Measurements from ENCODE around the gene CCDC28A.
"Not testable (repeated sequence)": the region's sequence is repeated elsewhere in the genome, so short reads cannot be mapped to it uniquely, and the experiment has no call there.

CCDC28A gene

DNA sequence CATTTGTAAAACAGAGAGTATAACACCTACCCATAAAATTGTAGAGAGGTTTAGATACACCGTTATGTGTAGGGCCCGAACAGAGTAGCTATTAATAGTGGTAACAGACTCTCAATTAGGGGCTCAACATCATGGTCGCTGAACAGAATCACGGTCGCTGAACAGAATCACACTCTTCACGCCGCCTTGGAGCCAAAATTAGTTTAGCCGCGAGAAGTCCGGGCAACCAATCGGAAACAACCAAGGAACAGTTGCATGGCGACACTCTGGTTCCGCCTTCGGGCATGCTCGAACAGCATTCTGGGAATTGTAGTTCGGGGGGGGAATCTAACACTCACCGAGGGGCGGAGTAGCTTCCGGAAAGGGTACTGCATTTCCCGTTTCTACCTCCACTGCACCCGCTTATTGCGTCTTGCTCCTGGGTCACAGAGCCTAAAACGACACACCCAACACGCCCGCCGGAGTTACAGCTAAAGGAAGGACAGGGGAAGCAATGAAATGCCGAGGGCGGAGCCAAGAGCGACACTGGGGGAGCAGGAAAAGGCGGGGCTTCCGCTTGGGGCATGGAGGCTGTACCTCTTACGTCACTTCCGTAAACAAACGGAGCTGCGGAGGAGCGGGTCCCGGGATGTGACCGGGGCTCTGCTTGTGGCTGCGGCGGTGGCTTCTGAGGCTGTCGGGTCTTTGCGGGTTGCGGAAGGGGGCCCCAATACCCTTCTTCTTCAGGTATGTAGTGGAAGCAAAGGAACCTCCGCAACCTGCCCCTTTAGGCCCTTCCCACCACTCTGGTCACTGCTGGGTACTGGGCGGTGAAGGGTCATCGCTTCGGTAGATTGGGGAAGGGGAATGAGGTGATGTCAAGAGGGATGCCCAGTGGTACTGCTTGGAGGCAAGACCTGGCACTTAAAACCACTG is at the start of gene CCDC28A:
Gene CCDC28A (plus strand): TSS at position 593 of the 915 bp plus-strand sequence. CDS start 2,352 bp downstream, outside the sequence.
- Histone ChIP-seq H3K9ac (peak within 1 kb of the TSS; percentile 84 to 94 (median 90)), H3K27me3 (no peaks in the 10 kb centered on the region), H3K4me1 (peaks cover 15 to 30% (median 25%) of the 10 kb centered on the region in 10 experiments), H3K27ac (peak within 1 kb of the TSS; percentile 83 to 98 (median 93)), H3K4me3 (peak within 1 kb of the TSS; percentile 70 to 93 (median 88)), H4K20me1 (no peaks in the 10 kb centered on the region), H3K36me3 (peaks cover 0 to 19% (median 0%) of the 10 kb centered on the region in 11 experiments; a peak in 8 of 22 replicates), H3K4me2 (peak within 1 kb of the TSS; percentile 84 to 97 (median 90)), H3K9me3 (replicated peaks in 1 of 11) (no peaks in the 10 kb centered on the region)
- no peak for TF ChIP-seq Cebpa-rat (IDR thresholded peaks at IDR 0.05)

DNA sequence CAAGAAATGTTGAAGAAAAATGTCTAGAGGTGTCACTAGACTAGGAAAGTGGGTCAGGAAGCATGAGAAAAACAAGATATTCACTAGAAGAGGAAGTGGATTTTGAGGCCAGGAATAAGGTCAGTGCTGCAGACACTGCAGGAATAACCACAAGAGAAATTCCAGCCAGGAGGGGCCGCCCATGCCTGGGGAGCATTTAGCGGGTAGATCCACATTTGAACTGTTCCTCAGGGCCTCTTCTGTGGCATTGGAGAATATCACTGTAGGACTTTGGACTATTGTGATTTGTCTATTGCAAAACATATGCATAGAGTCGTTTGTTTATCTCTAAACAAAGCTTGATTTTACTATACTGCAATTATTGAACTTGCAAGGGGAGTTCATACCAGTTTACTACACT is 49.6 kb upstream of the CCDC28A start:
- Histone ChIP-seq H3K36me3 (no peaks in the 10 kb centered on the region), H3K9ac (no peak overlapping the region), H3K4me1 (peaks cover 9 to 59% (median 30%) of the 10 kb centered on the region in 10 experiments), H3K4me2 (peak overlapping the region in 6 of 11 experiments; percentile 1 to 80 (median 56); a peak in 11 of 22 replicates), H3K4me3 (no peak overlapping the region), H3K27me3 (no peaks in the 10 kb centered on the region), H3K27ac (no peak overlapping the region), H3K9me3 (replicated peaks in 1 of 11) (no peaks in the 10 kb centered on the region), H4K20me1 (no peaks in the 10 kb centered on the region; a peak in 1 of 22 replicates)
- no peak for TF ChIP-seq Cebpa-rat (IDR thresholded peaks at IDR 0.05)

DNA sequence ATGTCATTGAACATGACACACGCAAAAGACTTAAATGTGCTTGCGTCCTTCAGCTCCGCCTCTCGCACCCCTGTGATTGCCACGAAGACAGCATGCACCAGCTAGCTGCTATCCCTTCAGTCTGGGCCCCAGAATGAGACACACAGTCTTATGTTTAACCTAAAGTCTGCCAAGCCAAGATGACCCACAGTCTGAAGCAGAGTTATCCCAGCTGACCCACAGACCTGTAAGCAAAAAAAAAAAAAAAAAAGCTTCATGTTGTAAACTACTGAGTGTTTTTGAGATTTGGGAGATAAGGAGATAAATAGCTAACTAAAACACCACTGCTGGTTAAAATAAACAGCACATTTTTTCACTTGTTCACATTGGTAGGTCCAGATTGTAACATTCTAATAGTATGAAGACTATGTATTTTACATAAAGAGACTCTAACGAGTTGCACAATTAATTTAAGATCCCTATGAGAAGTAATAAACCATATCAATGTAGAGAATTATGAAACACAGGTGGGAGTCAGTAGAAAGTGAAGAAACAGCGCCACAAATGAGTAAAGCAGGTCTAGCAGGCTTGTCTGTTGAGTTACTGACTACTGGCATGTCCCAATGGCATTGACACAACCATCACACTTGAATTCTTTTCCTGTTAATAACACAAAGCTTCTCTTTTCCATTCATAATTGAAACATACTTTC is 47.4 kb upstream of the CCDC28A start:
- H3K9ac ChIP-seq = no peak overlapping the region
- H3K4me1 ChIP-seq = peaks cover 12 to 52% (median 29%) of the 10 kb centered on the region in 10 experiments
- no peak overlapping the region for H3K4me3 ChIP-seq
- TF ChIP-seq Cebpa-rat (IDR thresholded peaks at IDR 0.05) = no peak
- H3K4me2 ChIP-seq = no peak overlapping the region
- H3K36me3 ChIP-seq = no peaks in the 10 kb centered on the region
- H4K20me1 ChIP-seq = no peaks in the 10 kb centered on the region; a peak in 1 of 22 replicates
- H3K27me3 ChIP-seq = no peaks in the 10 kb centered on the region
- H3K9me3 ChIP-seq (replicated peaks in 1 of 11) = peaks cover 0 to 11% (median 7%) of the 10 kb centered on the region in 11 experiments; a peak in 13 of 22 replicates
- no peak overlapping the region for H3K27ac ChIP-seq

GRCh38 chr6:138726757-138727097 is 46.8 kb upstream of the CCDC28A start:
- no peak overlapping the region for H3K27ac ChIP-seq
- no peak for TF ChIP-seq Cebpa-rat (IDR thresholded peaks at IDR 0.05)
- H3K4me2 ChIP-seq = no peak overlapping the region
- H3K9ac ChIP-seq = no peak overlapping the region
- H3K27me3 ChIP-seq = no peaks in the 10 kb centered on the region
- no peak overlapping the region for H3K4me3 ChIP-seq
- H3K36me3 ChIP-seq = no peaks in the 10 kb centered on the region
- H3K4me1 ChIP-seq = peaks cover 12 to 52% (median 29%) of the 10 kb centered on the region in 10 experiments
- H4K20me1 ChIP-seq = no peaks in the 10 kb centered on the region; a peak in 1 of 22 replicates
- peaks cover 0 to 16% (median 10%) of the 10 kb centered on the region in 11 experiments; a peak in 14 of 22 replicates for H3K9me3 ChIP-seq (replicated peaks in 1 of 11)

GRCh38 chr6:138727182-138727581 is 46.4 kb upstream of the CCDC28A start:
- Histone ChIP-seq H4K20me1 (no peaks in the 10 kb centered on the region; a peak in 1 of 22 replicates), H3K4me1 (peaks cover 12 to 51% (median 29%) of the 10 kb centered on the region in 10 experiments), H3K9me3 (replicated peaks in 1 of 11) (peaks cover 0 to 21% (median 13%) of the 10 kb centered on the region in 11 experiments; a peak in 19 of 22 replicates), H3K27me3 (no peaks in the 10 kb centered on the region), H3K9ac (no peak overlapping the region), H3K4me3 (no peak overlapping the region), H3K4me2 (peak overlapping the region in 2 of 11 experiments; percentile 20 to 50; a peak in 3 of 22 replicates), H3K27ac (no peak overlapping the region), H3K36me3 (no peaks in the 10 kb centered on the region)
- no peak for TF ChIP-seq Cebpa-rat (IDR thresholded peaks at IDR 0.05)

DNA sequence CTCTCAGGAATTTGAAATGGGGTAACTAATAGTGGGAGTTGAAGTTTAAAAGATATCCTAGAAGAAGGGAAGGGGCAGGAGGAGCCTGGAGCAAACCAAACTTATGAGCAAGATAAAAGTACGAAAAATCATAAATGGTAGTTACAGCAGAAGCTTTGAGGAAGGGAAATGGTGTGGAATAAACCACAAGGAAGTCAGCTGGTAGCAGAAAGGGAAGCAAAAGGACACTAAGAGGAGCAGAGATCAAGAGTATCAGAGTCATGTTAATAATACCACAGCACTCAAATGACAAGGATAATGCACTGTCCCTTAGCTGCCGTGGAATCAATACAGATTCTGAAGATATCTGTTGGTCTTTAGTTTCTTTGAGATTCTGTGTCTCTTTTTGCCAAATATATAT is 44.9 kb upstream of the CCDC28A start:
- Histone ChIP-seq H3K27ac (peak overlapping the region in 1 of 11 experiments; percentile 20; a peak in 1 of 22 replicates), H3K9ac (peak overlapping the region in 1 of 11 experiments; percentile 21; a peak in 1 of 22 replicates), H3K27me3 (no peaks in the 10 kb centered on the region), H3K4me2 (peak overlapping the region; percentile 28 to 74 (median 48); a peak in 21 of 22 replicates), H3K36me3 (no peaks in the 10 kb centered on the region), H3K4me1 (peaks cover 12 to 37% (median 18%) of the 10 kb centered on the region in 10 experiments), H4K20me1 (no peaks in the 10 kb centered on the region), H3K4me3 (no peak overlapping the region), H3K9me3 (replicated peaks in 1 of 11) (peaks cover 0 to 22% (median 14%) of the 10 kb centered on the region in 11 experiments; a peak in 19 of 22 replicates)
- no peak for TF ChIP-seq Cebpa-rat (IDR thresholded peaks at IDR 0.05)

GRCh38 chr6:138730037-138730436 is 43.5 kb upstream of the CCDC28A start:
- not testable (repeated sequence) for H3K27ac ChIP-seq, H3K36me3 ChIP-seq, H3K4me2 ChIP-seq, H4K20me1 ChIP-seq, H3K4me3 ChIP-seq, H3K9ac ChIP-seq, H3K27me3 ChIP-seq
- peaks cover 0 to 22% (median 14%) of the 10 kb centered on the region in 11 experiments; a peak in 19 of 22 replicates for H3K9me3 ChIP-seq (replicated peaks in 1 of 11)
- H3K4me1 ChIP-seq = peaks cover 9 to 26% (median 12%) of the 10 kb centered on the region in 10 experiments

- no peak for TF ChIP-seq Cebpa-rat (IDR thresholded peaks at IDR 0.05)
- Histone ChIP-seq H3K4me1 (peaks cover 0 to 1% (median 0%) of the 10 kb centered on the region in 10 experiments; a peak in 4 of 20 replicates), H3K4me2 (no peak overlapping the region), H3K9ac (no peak overlapping the region), H3K27ac (no peak overlapping the region), H3K9me3 (replicated peaks in 1 of 11) (peaks cover 0 to 22% (median 14%) of the 10 kb centered on the region in 11 experiments; a peak in 19 of 22 replicates), H3K27me3 (no peaks in the 10 kb centered on the region), H3K4me3 (no peak overlapping the region), H4K20me1 (no peaks in the 10 kb centered on the region), H3K36me3 (no peaks in the 10 kb centered on the region)
Measured at GRCh38 chr6:138734585-138734984, 39.0 kb upstream of the CCDC28A start.

DNA sequence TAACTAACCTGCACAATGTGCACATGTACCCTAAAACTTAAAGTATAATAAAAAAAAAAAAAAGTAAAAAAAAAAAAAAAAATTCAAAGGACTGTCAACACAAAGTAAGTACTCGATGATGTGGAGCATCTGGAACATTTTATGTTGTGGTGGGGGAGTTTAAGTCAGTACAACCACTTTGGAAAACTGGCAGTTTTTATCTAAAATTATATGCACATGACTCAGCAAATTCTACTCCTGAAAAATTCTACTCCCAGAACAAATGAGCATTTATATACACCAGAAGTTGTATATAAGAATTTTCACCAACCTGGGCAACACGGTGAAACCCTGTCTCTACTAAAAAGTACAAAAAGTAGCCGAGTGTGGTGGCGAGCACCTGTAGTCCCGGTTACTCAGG is 36.9 kb upstream of the CCDC28A start:
- Histone ChIP-seq H3K27ac (no peak overlapping the region), H3K9me3 (replicated peaks in 1 of 11) (peaks cover 0 to 7% (median 5%) of the 10 kb centered on the region in 11 experiments; a peak in 18 of 22 replicates), H3K9ac (no peak overlapping the region), H3K27me3 (no peaks in the 10 kb centered on the region), H3K4me3 (no peak overlapping the region), H3K4me1 (no peaks in the 10 kb centered on the region), H4K20me1 (no peaks in the 10 kb centered on the region), H3K4me2 (no peak overlapping the region), H3K36me3 (no peaks in the 10 kb centered on the region)
- TF ChIP-seq Cebpa-rat (IDR thresholded peaks at IDR 0.05) = no peak
